ENCODE measurements around the gene RELL1. TPM values are rescaled to one million over a fixed set of nuclear protein-coding genes. Genes with fewer than 3 reads are reported as not detected.

The RELL1 gene
- total and polyA plus RNA-seq, 10 of the 15 experiments (the other 5 are each of a cell fraction or from before 2014, with no cell fraction given): 0.20 to 10.9 (median 3.9) TPM

- TF ChIP-seq, protein P1, sequence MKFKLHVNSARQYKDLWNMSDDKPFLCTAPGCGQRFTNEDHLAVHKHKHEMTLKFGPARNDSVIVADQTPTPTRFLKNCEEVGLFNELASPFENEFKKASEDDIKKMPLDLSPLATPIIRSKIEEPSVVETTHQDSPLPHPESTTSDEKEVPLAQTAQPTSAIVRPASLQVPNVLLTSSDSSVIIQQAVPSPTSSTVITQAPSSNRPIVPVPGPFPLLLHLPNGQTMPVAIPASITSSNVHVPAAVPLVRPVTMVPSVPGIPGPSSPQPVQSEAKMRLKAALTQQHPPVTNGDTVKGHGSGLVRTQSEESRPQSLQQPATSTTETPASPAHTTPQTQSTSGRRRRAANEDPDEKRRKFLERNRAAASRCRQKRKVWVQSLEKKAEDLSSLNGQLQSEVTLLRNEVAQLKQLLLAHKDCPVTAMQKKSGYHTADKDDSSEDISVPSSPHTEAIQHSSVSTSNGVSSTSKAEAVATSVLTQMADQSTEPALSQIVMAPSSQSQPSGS (IDR thresholded peaks at IDR 0.05; ENCODE audit: low read length): peak; percentile 52; the same call in 1 of the 2 replicates
- TF ChIP-seq MTA3 (IDR thresholded peaks at IDR 0.05; ENCODE audit: borderline replicate concordance, low read length): peak; percentile 85
These were observed 39.5 kb upstream of the RELL1 start (continued) for GRCh38 chr4:37725718-37726117.

- CTCF ChIA-PET: interaction anchor here (2.0 kb wide), 1 partner anchor 120 kb away, joined by 5 read pairs; no protein-coding TSS in a partner anchor
- intact Hi-C loops (cut with micrococcal nuclease; ENCODE audit: unreplicated experiment) (no loop called here), in situ Hi-C loops (cut with MboI) (no loop called here)
- TF ChIP-seq SKIL (IDR thresholded peaks at IDR 0.05; ENCODE audit: low read depth, poor library complexity, severe bottlenecking): no peak
- TF ChIP-seq CBFB (IDR thresholded peaks at IDR 0.05; ENCODE audit: low read depth): no peak
- TF ChIP-seq, protein P2, sequence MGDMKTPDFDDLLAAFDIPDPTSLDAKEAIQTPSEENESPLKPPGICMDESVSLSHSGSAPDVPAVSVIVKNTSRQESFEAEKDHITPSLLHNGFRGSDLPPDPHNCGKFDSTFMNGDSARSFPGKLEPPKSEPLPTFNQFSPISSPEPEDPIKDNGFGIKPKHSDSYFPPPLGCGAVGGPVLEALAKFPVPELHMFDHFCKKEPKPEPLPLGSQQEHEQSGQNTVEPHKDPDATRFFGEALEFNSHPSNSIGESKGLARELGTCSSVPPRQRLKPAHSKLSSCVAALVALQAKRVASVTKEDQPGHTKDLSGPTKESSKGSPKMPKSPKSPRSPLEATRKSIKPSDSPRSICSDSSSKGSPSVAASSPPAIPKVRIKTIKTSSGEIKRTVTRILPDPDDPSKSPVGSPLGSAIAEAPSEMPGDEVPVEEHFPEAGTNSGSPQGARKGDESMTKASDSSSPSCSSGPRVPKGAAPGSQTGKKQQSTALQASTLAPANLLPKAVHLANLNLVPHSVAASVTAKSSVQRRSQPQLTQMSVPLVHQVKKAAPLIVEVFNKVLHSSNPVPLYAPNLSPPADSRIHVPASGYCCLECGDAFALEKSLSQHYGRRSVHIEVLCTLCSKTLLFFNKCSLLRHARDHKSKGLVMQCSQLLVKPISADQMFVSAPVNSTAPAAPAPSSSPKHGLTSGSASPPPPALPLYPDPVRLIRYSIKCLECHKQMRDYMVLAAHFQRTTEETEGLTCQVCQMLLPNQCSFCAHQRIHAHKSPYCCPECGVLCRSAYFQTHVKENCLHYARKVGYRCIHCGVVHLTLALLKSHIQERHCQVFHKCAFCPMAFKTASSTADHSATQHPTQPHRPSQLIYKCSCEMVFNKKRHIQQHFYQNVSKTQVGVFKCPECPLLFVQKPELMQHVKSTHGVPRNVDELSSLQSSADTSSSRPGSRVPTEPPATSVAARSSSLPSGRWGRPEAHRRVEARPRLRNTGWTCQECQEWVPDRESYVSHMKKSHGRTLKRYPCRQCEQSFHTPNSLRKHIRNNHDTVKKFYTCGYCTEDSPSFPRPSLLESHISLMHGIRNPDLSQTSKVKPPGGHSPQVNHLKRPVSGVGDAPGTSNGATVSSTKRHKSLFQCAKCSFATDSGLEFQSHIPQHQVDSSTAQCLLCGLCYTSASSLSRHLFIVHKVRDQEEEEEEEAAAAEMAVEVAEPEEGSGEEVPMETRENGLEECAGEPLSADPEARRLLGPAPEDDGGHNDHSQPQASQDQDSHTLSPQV (IDR thresholded peaks at IDR 0.05): no peak
- TF ChIP-seq WRNIP1 (IDR thresholded peaks at IDR 0.05; ENCODE audit: borderline replicate concordance, low read depth, low read length): no peak
- TF ChIP-seq DPF2 (IDR thresholded peaks at IDR 0.05): no peak
- TF ChIP-seq ETV6 (conservative IDR thresholded peaks at IDR 0.05 in 1 of 2, IDR thresholded peaks at IDR 0.05 in 1 of 2; ENCODE audit: borderline replicate concordance in 1 of 2, low read depth in 1 of 2): no peak
- TF ChIP-seq CHD2 (IDR thresholded peaks at IDR 0.05; ENCODE audit: borderline replicate concordance, low read depth, low read length): no peak
- no peak for TF ChIP-seq CTCF (IDR thresholded peaks at IDR 0.05 in 2 of 3, conservative IDR thresholded peaks at IDR 0.05 in 1 of 3; ENCODE audit: control insufficient read depth in 2 of 3, extremely low read depth in 1 of 3, insufficient read depth in 1 of 3, low read depth in 3 of 3, low read length in 3 of 3)
- no peak for TF ChIP-seq TCF3 (IDR thresholded peaks at IDR 0.05; ENCODE audit: borderline replicate concordance, insufficient read depth, low read depth, low read length)
- no peak for TF ChIP-seq SREBF1 (IDR thresholded peaks at IDR 0.05; ENCODE audit: low read length)
- TF ChIP-seq ZNF24 (IDR thresholded peaks at IDR 0.05): no peak
These were observed 36.9 kb upstream of the RELL1 start for GRCh38 chr4:37723067-37723466.

More at GRCh38 chr4:37723067-37723466, 36.9 kb upstream of the RELL1 start:
- ChIA-PET RAD21 (ENCODE audit: unreplicated experiment) (no interaction called here), SMC1A (ENCODE audit: uncharacterized antibody, unreplicated experiment) (no interaction called here), POLR2A (no interaction called here)
- Histone ChIP-seq H3K4me2 (ENCODE audit: control insufficient read depth, insufficient read depth) (no peak overlapping the region), H3K27ac (ENCODE audit: control insufficient read depth, insufficient read depth) (no peak overlapping the region), H3K36me3 (ENCODE audit: control insufficient read depth in 2 of 2, insufficient read depth in 2 of 2, low read length in 1 of 2) (no peaks in the 10 kb centered on the region), H2AFZ (ENCODE audit: control insufficient read depth, low read depth, low read length) (no peak overlapping the region), H4K20me1 (ENCODE audit: control insufficient read depth, insufficient read depth) (no peaks in the 10 kb centered on the region), H3K4me1 (ENCODE audit: control insufficient read depth, insufficient read depth, low read length) (peaks cover 5% of the 10 kb centered on the region), H3K79me2 (ENCODE audit: control insufficient read depth, insufficient read depth, low read length) (no peaks in the 10 kb centered on the region), H3K27me3 (replicated peaks in 1 of 2; ENCODE audit: control insufficient read depth in 2 of 2, insufficient read depth in 2 of 2, low read length in 1 of 2) (no peaks in the 10 kb centered on the region), H3K9me3 (replicated peaks; ENCODE audit: control insufficient read depth, insufficient read depth, low read length) (no peaks in the 10 kb centered on the region), H3K9ac (ENCODE audit: control insufficient read depth, insufficient read depth, low read length) (no peak overlapping the region), H3K4me3 (no peak overlapping the region)
- DNase-seq (ENCODE audit: low read depth, low spot score) (no peak), FAIRE-seq (no peak), ATAC-seq (no peak)
- no TSS peak for BruUV-seq (replicated peaks)
- 50% methylated on average over 1 of the region's 1 CpG for WGBS (ENCODE audit: insufficient coverage, insufficient replicate concordance, low lambda C conversion rate, missing lambda C conversion rate)
